Natural killer cell (primary cell): Measurements from ENCODE around the gene SGCA. TPM values are rescaled to one million over a fixed set of nuclear protein-coding genes. Genes with fewer than 3 reads are reported as not detected.

Experiments
- ATAC-seq, 3 donors: fragments of 150-1000 bp in 2 of 3; fragments of 200-7000 bp in 1 of 3; cut with Tn5 transposase; 1 replicate in 1 of 3; 2 replicates in 2 of 3; pipeline ENCODE4 v1.10.0; 2021; ENCODE audit warnings: mild to moderate bottlenecking in 2 of 3, moderate library complexity in 2 of 3
- DNase-seq, 2 donors: peaks; one replicate each; pipeline versions ENCODE4 v3.0.0 to v3.0.0-alpha.2; 2013 to 2021; ENCODE audit warnings: mixed read lengths in 1 of 2
- H3K27ac ChIP-seq: one replicate; pipeline ENCODE4 v1.5.1; 2013; ENCODE audit warnings: mild to moderate bottlenecking, low read length
- H3K27me3 ChIP-seq: one replicate; pipeline ENCODE4 v1.6.1; 2013; ENCODE audit warnings: low read length; ENCODE audit not compliant: control insufficient read depth, insufficient read depth
- H3K36me3 ChIP-seq: one replicate; pipeline ENCODE4 v1.6.1; 2013; ENCODE audit warnings: low read length; ENCODE audit not compliant: control insufficient read depth, insufficient read depth
- H3K4me1 ChIP-seq: one replicate; pipeline ENCODE4 v1.6.1; 2013; ENCODE audit warnings: low read length; ENCODE audit not compliant: control insufficient read depth, insufficient read depth
- H3K4me3 ChIP-seq: one replicate; pipeline ENCODE4 v1.5.1; 2013; ENCODE audit warnings: low read length
- H3K9me3 ChIP-seq: one replicate; pipeline ENCODE4 v1.6.1; 2013; ENCODE audit warnings: low read length; ENCODE audit not compliant: control insufficient read depth, insufficient read depth
- H3K27ac Mint-ChIP-seq, 2 donors: one replicate each; pipeline ENCODE4 v1.8.0; 2022; ENCODE audit warnings: mild to moderate bottlenecking in 2 of 2, mixed read lengths in 2 of 2, moderate library complexity in 1 of 2
- H3K27me3 Mint-ChIP-seq, 2 donors: one replicate each; pipeline ENCODE4 v1.8.0; 2022; ENCODE audit warnings: low read depth in 2 of 2, mixed read lengths in 2 of 2
- H3K36me3 Mint-ChIP-seq: one replicate; pipeline ENCODE4 v1.8.0; 2022; ENCODE audit warnings: mixed read lengths
- H3K4me1 Mint-ChIP-seq, 2 donors: one replicate each; pipeline ENCODE4 v1.8.0; 2022; ENCODE audit warnings: mixed read lengths in 2 of 2
- H3K4me3 Mint-ChIP-seq: one replicate; pipeline ENCODE4 v1.8.0; 2022; ENCODE audit warnings: mild to moderate bottlenecking, moderate library complexity, mixed read lengths
- H3K9me3 Mint-ChIP-seq, 2 donors: one replicate each; pipeline ENCODE4 v1.8.0; 2022; ENCODE audit warnings: mixed read lengths in 2 of 2
- CTCF ChIP-seq: fragments of 200-600 bp; IDR thresholded peaks from one replicate; pipeline ENCODE4 v1.8.0; 2022; ENCODE audit warnings: antibody characterized with exemption
- WGBS: methylation state at CpG from one replicate; pipeline ENCODE4 v1.1.7; 2013; ENCODE audit warnings: missing lambda C conversion rate; ENCODE audit not compliant: insufficient coverage; 5-methylcytosine and 5-hydroxymethylcytosine counted together
- intact Hi-C: fragments of 100-400 bp; cut with micrococcal nuclease; formaldehyde crosslinking; loops from one replicate; pipeline ENCODE4 v1.14.2; 2022
- total RNA-seq, 4 donors: library from RNA; stranded (reverse); fragments of 120-200 nt in 1 of 4; gene quantifications; one replicate each; pipeline versions ENCODE4 v1.2.3 to v1.2.4, GENCODE V29; 2013 to 2022

SGCA gene
- total RNA-seq, 3 donors from 2014 or later (not counting 1 experiment from before 2014, with no cell fraction given): not detected

GRCh38 chr17:50185631-50186471 is 20.0 kb downstream of the SGCA start:
- 90% methylated on average over 31 of the region's 31 CpGs for WGBS
- no peaks in the 10 kb centered on the region for H3K9me3 Mint-ChIP-seq
- ATAC-seq: no peak
- Histone ChIP-seq H3K27me3 (no peaks in the 10 kb centered on the region), H3K36me3 (peaks cover 25% of the 10 kb centered on the region), H3K4me1 (peaks cover 32% of the 10 kb centered on the region), H3K9me3 (no peaks in the 10 kb centered on the region), H3K4me3 (no peak overlapping the region), H3K27ac (no peak overlapping the region)
- H3K36me3 Mint-ChIP-seq: no peaks in the 10 kb centered on the region
- H3K4me3 Mint-ChIP-seq: no peak overlapping the region
- peaks cover 9 to 16% of the 10 kb centered on the region in 2 donors for H3K4me1 Mint-ChIP-seq
- intact Hi-C loops: no loop called here
- no peaks in the 10 kb centered on the region for H3K27me3 Mint-ChIP-seq
- H3K27ac Mint-ChIP-seq: no peak overlapping the region
- no peak for DNase-seq
- TF ChIP-seq CTCF: no peak

GRCh38 chr17:50186661-50187393 is 21.0 kb downstream of the SGCA start:
- intact Hi-C loops: no loop called here
- H3K36me3 Mint-ChIP-seq: no peaks in the 10 kb centered on the region
- DNase-seq (no peak), ATAC-seq (no peak)
- peaks cover 9 to 16% of the 10 kb centered on the region in 2 donors for H3K4me1 Mint-ChIP-seq
- Histone ChIP-seq H3K4me3 (no peak overlapping the region), H3K27me3 (no peaks in the 10 kb centered on the region), H3K27ac (no peak overlapping the region), H3K9me3 (no peaks in the 10 kb centered on the region), H3K36me3 (peaks cover 25% of the 10 kb centered on the region), H3K4me1 (peaks cover 32% of the 10 kb centered on the region)
- no peaks in the 10 kb centered on the region for H3K9me3 Mint-ChIP-seq
- WGBS: 78% methylated on average over 24 of the region's 24 CpGs
- no peak for TF ChIP-seq CTCF
- H3K27ac Mint-ChIP-seq: no peak overlapping the region
- H3K27me3 Mint-ChIP-seq: no peaks in the 10 kb centered on the region
- no peak overlapping the region for H3K4me3 Mint-ChIP-seq

- no peaks in the 10 kb centered on the region for H3K27me3 Mint-ChIP-seq
- no peaks in the 10 kb centered on the region for H3K9me3 Mint-ChIP-seq
- intact Hi-C loops: no loop called here
- H3K4me3 Mint-ChIP-seq: no peak overlapping the region
- ATAC-seq: no peak
- H3K27me3 ChIP-seq: no peaks in the 10 kb centered on the region
- peaks cover 9 to 16% of the 10 kb centered on the region in 2 donors for H3K4me1 Mint-ChIP-seq
- peaks cover 25% of the 10 kb centered on the region for H3K36me3 ChIP-seq
- no peak for DNase-seq
- no peak overlapping the region for H3K27ac ChIP-seq
- no peaks in the 10 kb centered on the region for H3K9me3 ChIP-seq
- 91% methylated on average over 4 of the region's 4 CpGs for WGBS
- no peak for TF ChIP-seq CTCF
- no peaks in the 10 kb centered on the region for H3K36me3 Mint-ChIP-seq
- H3K27ac Mint-ChIP-seq: no peak overlapping the region
- H3K4me3 ChIP-seq: no peak overlapping the region
- H3K4me1 ChIP-seq: peaks cover 32% of the 10 kb centered on the region
Measured at GRCh38 chr17:50187394-50187725, 21.6 kb downstream of the SGCA start.
